Subcutaneous adipose tissue (tissue), 4 donors: ENCODE results near the gene FAHD2A. TPM values are rescaled to one million over a fixed set of nuclear protein-coding genes. Genes with fewer than 3 reads are reported as not detected.

ENCODE experiments used
- CTCF ChIP-seq: fragments of 450-650 bp; IDR thresholded peaks from one replicate; pipeline ENCODE4 v1.5.1; 2016; ENCODE audit warnings: low read depth, mild to moderate bottlenecking, control low read depth, antibody characterized with exemption, moderate library complexity
- total RNA-seq, 4 donors: library from RNA; depleted of rRNA; stranded (reverse); fragments of >200 nt; gene quantifications; one replicate each; pipeline ENCODE4 v1.1.0, GENCODE V29; 2016

The FAHD2A gene
- total RNA-seq, 4 donors from 2014 or later = 17.8 to 56.1 (median 36.1) TPM

GRCh38 chr2:95388856-95389244 is 13.7 kb upstream of the FAHD2A start:
- TF ChIP-seq CTCF = no peak

- no peak for TF ChIP-seq CTCF
Measured at GRCh38 chr2:95389245-95390119, 13.0 kb upstream of the FAHD2A start.

- TF ChIP-seq CTCF = no peak
Measured at GRCh38 chr2:95390272-95390880, 12.1 kb upstream of the FAHD2A start.

- no peak for TF ChIP-seq CTCF
Measured at GRCh38 chr2:95390881-95391321, 11.6 kb upstream of the FAHD2A start.

- no peak for TF ChIP-seq CTCF
Measured at GRCh38 chr2:95391641-95392310, 10.7 kb upstream of the FAHD2A start.

- TF ChIP-seq CTCF = no peak
Measured at GRCh38 chr2:95392320-95392719, 10.2 kb upstream of the FAHD2A start.
